Esophagus muscularis mucosa (tissue), 4 donors: Measurements from ENCODE around the gene GATD1. TPM values are rescaled to one million over a fixed set of nuclear protein-coding genes. Genes with fewer than 3 reads are reported as not detected.

Source experiments
- DNase-seq: peaks from one replicate; pipeline ENCODE4 v3.0.0-alpha.2; 2017; ENCODE audit errors: extremely low spot score
- H3K27ac ChIP-seq, 4 donors: fragments of 200-600 bp; sonication (generic); replicated peaks in 1 of 4; 1 replicate in 3 of 4; 2 replicates in 1 of 4; pipeline ENCODE4 v1.5.1; 2016 to 2019; ENCODE audit warnings: mild to moderate bottlenecking in 1 of 4
- H3K27me3 ChIP-seq, 4 donors: fragments of 200-600 bp; sonication (generic); one replicate each; pipeline versions ENCODE4 v1.5.1 to v1.6.0; 2016 to 2019
- H3K36me3 ChIP-seq, 4 donors: fragments of 200-600 bp; sonication (generic); one replicate each; pipeline ENCODE4 v1.5.1; 2016 to 2019
- H3K4me1 ChIP-seq, 4 donors: fragments of 200-600 bp; sonication (generic); one replicate each; pipeline ENCODE4 v1.5.1; 2016 to 2019
- H3K4me3 ChIP-seq, 4 donors: fragments of 200-600 bp; sonication (generic); 1 replicate in 2 of 4; 2 replicates in 2 of 4; pipeline ENCODE4 v1.5.1; 2016 to 2019; ENCODE audit warnings: mild to moderate bottlenecking in 4 of 4, moderate library complexity in 1 of 4
- H3K9me3 ChIP-seq, 4 donors: fragments of 200-600 bp; sonication (generic); 1 replicate in 3 of 4; 2 replicates in 1 of 4; pipeline ENCODE4 v1.5.1; 2016 to 2019
- CTCF ChIP-seq, 3 experiments: fragments of 200-600 bp in 2 of 3; fragments of 450-650 bp in 1 of 3; sonication (generic) in 2 of 3; IDR thresholded peaks; one replicate each; pipeline ENCODE4 v1.5.1; 2017 to 2019; ENCODE audit warnings: antibody characterized with exemption in 3 of 3, mild to moderate bottlenecking in 2 of 3, moderate library complexity in 1 of 3
- EP300 ChIP-seq: sonication (generic); formaldehyde crosslinking; IDR thresholded peaks from one replicate; pipeline ENCODE4 v1.6.1; 2017; ENCODE audit warnings: antibody characterized with exemption
- POLR2A ChIP-seq: fragments of 450-650 bp; IDR thresholded peaks from one replicate; pipeline ENCODE4 v1.6.1; 2017; ENCODE audit warnings: antibody characterized with exemption, moderate library complexity, mild to moderate bottlenecking, low read depth
- POLR2AphosphoS5 ChIP-seq, 2 donors: sonication (generic); formaldehyde crosslinking; IDR thresholded peaks; one replicate each; pipeline ENCODE4 v1.6.1; 2017; ENCODE audit warnings: antibody characterized with exemption in 2 of 2
- WGBS: methylation state at CpG from one replicate; pipeline ENCODE4 v1.1.5; 2018; 5-methylcytosine and 5-hydroxymethylcytosine counted together
- intact Hi-C: fragments of 100-400 bp; cut with DNase I; formaldehyde crosslinking; loops from one replicate; pipeline ENCODE4 v1.15.1; 2023
- total RNA-seq, 4 donors: library from RNA; depleted of rRNA; stranded (reverse); fragments of >200 nt; gene quantifications; one replicate each; pipeline versions ENCODE4 v1.1.0 to v1.2.1, GENCODE V29; 2016

The GATD1 gene
- total RNA-seq, 4 donors from 2014 or later, result 24.0 to 37.7 (median 28.9) TPM

DNA sequence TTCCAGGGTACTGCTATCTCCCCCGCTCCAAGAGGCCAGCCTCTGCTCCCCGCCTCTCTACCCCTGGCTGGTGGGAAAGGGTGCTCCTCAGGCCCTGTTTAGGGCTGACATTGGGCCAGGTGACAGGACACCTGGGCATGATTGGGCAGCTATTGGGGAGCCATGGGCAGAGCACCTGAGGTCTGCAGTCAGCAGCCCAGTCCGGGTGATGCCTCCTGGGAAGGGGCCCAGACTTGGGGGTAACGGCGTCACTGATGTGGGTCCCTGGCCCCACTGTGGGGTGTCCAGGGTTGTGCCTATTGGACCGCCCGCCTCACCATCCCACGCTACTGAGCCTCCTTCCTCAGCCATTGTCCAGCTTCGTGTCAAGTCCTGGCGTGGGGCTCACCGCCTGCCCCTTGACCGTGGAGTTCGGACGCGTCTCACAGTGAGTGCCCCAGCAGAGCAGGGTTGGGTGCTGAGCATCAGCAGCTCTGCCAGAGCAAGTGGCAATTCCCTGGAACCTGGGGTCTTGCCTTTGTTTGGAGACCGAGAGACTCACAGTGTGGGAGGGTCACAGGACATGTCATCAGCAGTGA lies 2.8 kb upstream of the GATD1 start:
- no peak for DNase-seq
- intact Hi-C loops, result no loop called here
- no peak overlapping the region for H3K4me3 ChIP-seq
- WGBS, result 97% methylated on average over 14 of the region's 16 CpGs
- no peaks in the 10 kb centered on the region for H3K9me3 ChIP-seq
- H3K27me3 ChIP-seq, result no peaks in the 10 kb centered on the region
- peaks cover 30 to 50% (median 43%) of the 10 kb centered on the region in 4 donors for H3K4me1 ChIP-seq
- TF ChIP-seq CTCF (IDR thresholded peaks at IDR 0.05), result no peak
- TF ChIP-seq POLR2A, result no peak
- no peak overlapping the region for H3K27ac ChIP-seq
- H3K36me3 ChIP-seq, result peaks cover 0 to 13% (median 2%) of the 10 kb centered on the region in 4 donors

- Histone ChIP-seq H3K4me1 (peaks cover 33 to 58% (median 49%) of the 10 kb centered on the region in 4 donors), H3K9me3 (no peaks in the 10 kb centered on the region), H3K27me3 (no peaks in the 10 kb centered on the region), H3K4me3 (no peak overlapping the region), H3K27ac (no peak overlapping the region), H3K36me3 (peaks cover 0 to 12% (median 5%) of the 10 kb centered on the region in 4 donors)
- TF ChIP-seq EP300 (no peak), POLR2A (no peak), POLR2AphosphoS5 (IDR thresholded peaks at IDR 0.05) (no peak), CTCF (IDR thresholded peaks at IDR 0.05) (no peak)
- intact Hi-C loops, result no loop called here
- no peak for DNase-seq
- 93% methylated on average over 12 of the region's 23 CpGs for WGBS
Measured at GRCh38 chr11:778976-779954, 2.0 kb upstream of the GATD1 start.

- intact Hi-C loops, result no loop called here
- Histone ChIP-seq H3K27me3 (no peaks in the 10 kb centered on the region), H3K4me3 (peak overlapping the region; percentile 85 to 99 (median 96)), H3K27ac (peak overlapping the region; percentile 83 to 90 (median 87)), H3K4me1 (peaks cover 24 to 71% (median 55%) of the 10 kb centered on the region in 4 donors), H3K9me3 (no peaks in the 10 kb centered on the region), H3K36me3 (peaks cover 3 to 35% (median 30%) of the 10 kb centered on the region in 4 donors)
- no peak for TF ChIP-seq POLR2AphosphoS5 (IDR thresholded peaks at IDR 0.05)
- TF ChIP-seq POLR2A, result no peak
- no peak for TF ChIP-seq CTCF (IDR thresholded peaks at IDR 0.05)
- TF ChIP-seq EP300, result no peak
- DNase-seq, result no peak
- WGBS, result 0% methylated on average over 13 of the region's 65 CpGs
Measured at GRCh38 chr11:776561-777287, 563 bp downstream of the GATD1 start.

DNA sequence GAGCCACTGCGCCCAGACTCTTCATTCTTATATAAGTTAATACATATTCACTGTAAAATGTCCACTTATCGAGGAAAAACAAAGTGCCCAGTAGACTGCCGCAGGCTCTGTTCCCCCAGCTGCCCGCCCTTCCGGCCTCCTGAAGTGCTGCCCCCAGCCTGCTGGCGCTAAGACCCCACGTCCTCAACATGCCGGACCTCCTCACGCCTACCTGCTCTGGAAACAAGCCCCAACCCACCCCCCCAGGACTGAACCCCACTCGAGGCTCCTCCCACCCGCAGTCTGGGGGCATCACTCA lies 1.1 kb downstream of the GATD1 start:
- Histone ChIP-seq H3K9me3 (no peaks in the 10 kb centered on the region), H3K27ac (peak overlapping the region in 2 of 4 donors; percentile 83 to 90), H3K4me3 (peak overlapping the region; percentile 85 to 99 (median 96)), H3K4me1 (peaks cover 24 to 74% (median 55%) of the 10 kb centered on the region in 4 donors), H3K27me3 (no peaks in the 10 kb centered on the region), H3K36me3 (peaks cover 5 to 40% (median 35%) of the 10 kb centered on the region in 4 donors)
- intact Hi-C loops, result no loop called here
- no peak for TF ChIP-seq POLR2A
- TF ChIP-seq CTCF (IDR thresholded peaks at IDR 0.05), result no peak
- no peak for TF ChIP-seq POLR2AphosphoS5 (IDR thresholded peaks at IDR 0.05)
- no peak for TF ChIP-seq EP300
- DNase-seq, result no peak
- 41% methylated on average over 8 of the region's 11 CpGs for WGBS
